Thyroid gland (tissue), 4 donors: Measurements from ENCODE around the gene ADAM12.

Experiments used
- CTCF ChIP-seq, 6 experiments: fragments of 200-600 bp in 3 of 6; fragments of 450-650 bp in 3 of 6; sonication (generic) in 3 of 6; IDR thresholded peaks; one replicate each; pipeline ENCODE4 v1.5.1; 2016 to 2019; ENCODE audit warnings: antibody characterized with exemption in 6 of 6, mild to moderate bottlenecking in 2 of 6, inconsistent platforms in 1 of 6, moderate library complexity in 1 of 6
- POLR2A ChIP-seq, 2 donors: fragments of 450-650 bp; IDR thresholded peaks; one replicate each; pipeline ENCODE4 v1.6.1; 2017; ENCODE audit warnings: antibody characterized with exemption in 2 of 2, mild to moderate bottlenecking in 2 of 2, moderate library complexity in 1 of 2

DNA sequence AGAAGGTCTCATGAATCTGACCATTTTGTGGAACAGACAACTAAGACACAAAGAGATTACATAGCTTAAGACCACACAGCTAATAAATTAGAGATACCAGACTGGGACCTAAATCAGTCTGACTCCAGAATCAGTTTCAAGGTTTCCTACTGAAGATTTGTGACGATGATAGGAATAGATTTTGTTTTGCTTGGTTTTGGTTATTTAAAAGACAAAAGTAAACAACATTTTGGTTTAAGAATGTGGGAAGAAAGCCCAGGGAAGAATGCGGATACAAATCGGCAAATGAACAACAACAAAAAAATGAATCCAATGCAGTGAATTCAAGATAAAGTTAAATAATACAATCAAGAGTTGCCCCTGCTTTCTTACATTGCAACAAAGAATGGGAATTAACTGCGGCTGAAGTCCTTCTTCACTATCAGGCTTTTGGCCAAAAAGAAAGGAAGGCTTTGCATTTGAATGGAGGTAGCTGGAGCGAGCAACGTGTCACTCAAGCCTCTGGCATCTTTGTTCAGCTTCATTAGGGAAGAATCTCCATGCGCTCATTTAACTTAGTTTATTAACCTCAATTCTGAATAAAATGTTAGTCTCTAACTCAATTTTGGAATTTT, 210.8 kb downstream of the ADAM12 start:
- TF ChIP-seq POLR2A (IDR thresholded peaks at IDR 0.05) (no peak), CTCF (IDR thresholded peaks at IDR 0.05) (no peak)
